Gastrocnemius medialis (tissue), 4 donors: ENCODE results near the gene JADE1. TPM values are rescaled to one million over a fixed set of nuclear protein-coding genes. Genes with fewer than 3 reads are reported as not detected.

Experiments used
- ATAC-seq, 2 donors: fragments of 150-250 bp; one replicate each; pipeline ENCODE4 v1.9.1; 2016
- DNase-seq, 2 donors: peaks; one replicate each; pipeline ENCODE4 v3.0.0-alpha.2; 2019
- H3K27ac ChIP-seq, 4 donors: fragments of 200-600 bp; sonication (generic); 1 replicate in 1 of 4; 2 replicates in 3 of 4; pipeline ENCODE4 v1.5.1; 2016 to 2018; ENCODE audit warnings: mild to moderate bottlenecking in 2 of 4, moderate library complexity in 1 of 4
- H3K27me3 ChIP-seq, 3 donors: fragments of 200-600 bp; sonication (generic) in 2 of 3; 1 replicate in 1 of 3; 2 replicates in 2 of 3; pipeline versions ENCODE4 v1.5.1 to v1.6.0; 2016 to 2019; ENCODE audit warnings: mild to moderate bottlenecking in 1 of 3, moderate library complexity in 1 of 3
- H3K36me3 ChIP-seq, 2 donors: fragments of 200-600 bp; sonication (generic) in 1 of 2; one replicate each; pipeline ENCODE4 v1.5.1; 2017 to 2018
- H3K4me1 ChIP-seq, 2 donors: fragments of 200-600 bp; sonication (generic) in 1 of 2; one replicate each; pipeline ENCODE4 v1.5.1; 2016 to 2017; ENCODE audit warnings: mild to moderate bottlenecking in 2 of 2
- H3K4me3 ChIP-seq, 4 donors: fragments of 200-600 bp; sonication (generic) in 3 of 4; 1 replicate in 1 of 4; 2 replicates in 3 of 4; pipeline ENCODE4 v1.5.1; 2016 to 2019; ENCODE audit warnings: mild to moderate bottlenecking in 2 of 4
- H3K9me3 ChIP-seq, 3 donors: fragments of 200-600 bp; sonication (generic) in 2 of 3; 1 replicate in 1 of 3; 2 replicates in 2 of 3; pipeline ENCODE4 v1.5.1; 2016 to 2019
- CTCF ChIP-seq, 5 experiments: fragments of 450-650 bp in 3 of 5; fragments of 200-600 bp in 2 of 5; sonication (generic) in 2 of 5; IDR thresholded peaks in 4 of 5; conservative IDR thresholded peaks in 1 of 5; 1 replicate in 4 of 5; 2 replicates in 1 of 5; pipeline ENCODE4 v1.5.1; 2016 to 2019; ENCODE audit warnings: antibody characterized with exemption in 5 of 5, mild to moderate bottlenecking in 3 of 5, moderate library complexity in 3 of 5
- POLR2A ChIP-seq, 2 donors: fragments of 450-650 bp; IDR thresholded peaks; one replicate each; pipeline ENCODE4 v1.6.1; 2017; ENCODE audit warnings: antibody characterized with exemption in 2 of 2, mild to moderate bottlenecking in 2 of 2, moderate library complexity in 2 of 2
- in situ Hi-C, 4 donors: fragments of 200-750 bp; cut with MboI; loops; one replicate each; pipeline versions ENCODE4 v1.15.0 to v1.8.0; 2017; ENCODE audit warnings: low sequenced_read_pairs in 4 of 4
- intact Hi-C: fragments of 100-400 bp; cut with DNase I; formaldehyde crosslinking; loops from one replicate; pipeline ENCODE4 v1.15.1; 2023; ENCODE audit warnings: low total_unique reads
- total RNA-seq, 4 donors: library from RNA; depleted of rRNA; stranded (reverse); fragments of >200 nt; gene quantifications; one replicate each; pipeline versions ENCODE4 v1.1.0 to v1.2.3, GENCODE V29; 2016

JADE1 gene
- total RNA-seq, 4 donors from 2014 or later, result 14.2 to 21.1 (median 14.9) TPM

- H3K27me3 ChIP-seq, result no peaks in the 10 kb centered on the region
- DNase-seq (peak; percentile 75 to 85), ATAC-seq (peak; percentile 89 to 92)
- intact Hi-C loops, result loop anchor here (2.0 kb wide), 1 partner anchor 23 kb away; no protein-coding TSS in a partner anchor
- peak overlapping the region; percentile 71 to 81 (median 80) for H3K27ac ChIP-seq
- peaks cover 44 to 67% of the 10 kb centered on the region in 2 donors for H3K4me1 ChIP-seq
- no peaks in the 10 kb centered on the region for H3K9me3 ChIP-seq
- TF ChIP-seq POLR2A (IDR thresholded peaks at IDR 0.05) (no peak), CTCF (IDR thresholded peaks at IDR 0.05 in 4 of 5, conservative IDR thresholded peaks at IDR 0.05 in 1 of 5) (no peak)
- in situ Hi-C loops, result no loop called here
- H3K4me3 ChIP-seq, result no peak overlapping the region
- no peaks in the 10 kb centered on the region for H3K36me3 ChIP-seq
These were observed 26.2 kb downstream of the JADE1 start for GRCh38 chr4:128835498-128836222.

GRCh38 chr4:128837198-128837597 lies 27.7 kb downstream of the JADE1 start:
- ATAC-seq (no peak), DNase-seq (no peak)
- Histone ChIP-seq H3K27me3 (no peaks in the 10 kb centered on the region), H3K9me3 (no peaks in the 10 kb centered on the region), H3K27ac (peak overlapping the region in 1 of 4 donors; percentile 27), H3K4me1 (peaks cover 30 to 60% of the 10 kb centered on the region in 2 donors), H3K36me3 (no peaks in the 10 kb centered on the region), H3K4me3 (no peak overlapping the region)
- intact Hi-C loops, result no loop called here
- in situ Hi-C loops, result no loop called here
- TF ChIP-seq CTCF (IDR thresholded peaks at IDR 0.05 in 4 of 5, conservative IDR thresholded peaks at IDR 0.05 in 1 of 5), result no peak
- TF ChIP-seq POLR2A (IDR thresholded peaks at IDR 0.05), result no peak

- DNase-seq, result no peak
- no peaks in the 10 kb centered on the region for H3K9me3 ChIP-seq
- no peak overlapping the region for H3K27ac ChIP-seq
- H3K36me3 ChIP-seq, result no peaks in the 10 kb centered on the region
- no peak for ATAC-seq
- peaks cover 30 to 56% of the 10 kb centered on the region in 2 donors for H3K4me1 ChIP-seq
- in situ Hi-C loops (no loop called here), intact Hi-C loops (no loop called here)
- H3K27me3 ChIP-seq, result no peaks in the 10 kb centered on the region
- no peak for TF ChIP-seq CTCF (IDR thresholded peaks at IDR 0.05 in 4 of 5, conservative IDR thresholded peaks at IDR 0.05 in 1 of 5)
- no peak for TF ChIP-seq POLR2A (IDR thresholded peaks at IDR 0.05)
- no peak overlapping the region for H3K4me3 ChIP-seq
These were observed 28.2 kb downstream of the JADE1 start for GRCh38 chr4:128837679-128838078.

GRCh38 chr4:128840711-128841318 lies 31.3 kb downstream of the JADE1 start:
- Histone ChIP-seq H3K27me3 (no peaks in the 10 kb centered on the region), H3K27ac (no peak overlapping the region), H3K4me3 (no peak overlapping the region), H3K9me3 (no peaks in the 10 kb centered on the region), H3K4me1 (peaks cover 44 to 60% of the 10 kb centered on the region in 2 donors), H3K36me3 (peaks cover 0 to 16% of the 10 kb centered on the region in 2 donors)
- no peak for DNase-seq
- TF ChIP-seq CTCF (IDR thresholded peaks at IDR 0.05 in 4 of 5, conservative IDR thresholded peaks at IDR 0.05 in 1 of 5) (no peak), POLR2A (IDR thresholded peaks at IDR 0.05) (no peak)
- intact Hi-C loops (no loop called here), in situ Hi-C loops (no loop called here)
- no peak for ATAC-seq
